GM23248 (cell line): ENCODE measurements around the gene ZHX3. TPM values are rescaled to one million over a fixed set of nuclear protein-coding genes. Genes with fewer than 3 reads are reported as not detected.

ENCODE experiments used
- DNase-seq: peaks from one replicate; pipeline ENCODE4 v3.0.0-alpha.2; 2015
- H2AFZ ChIP-seq: fragments of 200-600 bp; sonication (generic); 2 replicates; pipeline ENCODE4 v1.6.1; 2016; ENCODE audit warnings: antibody characterized with exemption
- H3F3A ChIP-seq: fragments of 200-600 bp; sonication (generic); 2 replicates; pipeline ENCODE4 v1.6.1; 2016; ENCODE audit warnings: mild to moderate bottlenecking, antibody characterized with exemption, mixed run types; ENCODE audit not compliant: insufficient read depth
- H3K27ac ChIP-seq: fragments of 200-600 bp; sonication (generic); 2 replicates; pipeline ENCODE4 v1.5.1; 2016; ENCODE audit warnings: mild to moderate bottlenecking
- H3K27me3 ChIP-seq: fragments of 200-600 bp; sonication (generic); replicated peaks from 2 replicates; pipeline ENCODE4 v1.6.1; 2016; ENCODE audit warnings: mild to moderate bottlenecking; ENCODE audit not compliant: insufficient read depth
- H3K36me3 ChIP-seq: fragments of 200-600 bp; sonication (generic); 2 replicates; pipeline ENCODE4 v1.6.1; 2016; ENCODE audit warnings: low read depth, mild to moderate bottlenecking
- H3K4me1 ChIP-seq: fragments of 200-600 bp; sonication (generic); 2 replicates; pipeline ENCODE4 v1.6.1; 2016; ENCODE audit warnings: mild to moderate bottlenecking; ENCODE audit not compliant: insufficient read depth
- H3K4me2 ChIP-seq: fragments of 200-600 bp; sonication (generic); one replicate; pipeline ENCODE4 v1.6.1; 2016; ENCODE audit warnings: mild to moderate bottlenecking; ENCODE audit not compliant: unreplicated experiment
- H3K4me3 ChIP-seq: fragments of 200-600 bp; sonication (generic); 2 replicates; pipeline ENCODE4 v1.5.1; 2016; ENCODE audit warnings: mild to moderate bottlenecking
- H3K79me2 ChIP-seq: fragments of 200-600 bp; sonication (generic); 2 replicates; pipeline ENCODE4 v1.6.1; 2016; ENCODE audit warnings: mild to moderate bottlenecking; ENCODE audit not compliant: insufficient read depth
- H3K9ac ChIP-seq: fragments of 200-600 bp; sonication (generic); 2 replicates; pipeline ENCODE4 v1.6.1; 2016; ENCODE audit warnings: mild to moderate bottlenecking
- H3K9me2 ChIP-seq: fragments of 200-600 bp; sonication (generic); 2 replicates; pipeline ENCODE4 v1.6.1; 2016; ENCODE audit warnings: mixed run types, mild to moderate bottlenecking, moderate library complexity; ENCODE audit not compliant: insufficient read depth
- H3K9me3 ChIP-seq: fragments of 200-600 bp; sonication (generic); one replicate; pipeline ENCODE4 v1.6.1; 2017; ENCODE audit warnings: low read depth
- H4K20me1 ChIP-seq: fragments of 200-600 bp; sonication (generic); 2 replicates; pipeline ENCODE4 v1.6.0; 2016; ENCODE audit not compliant: insufficient read depth
- EZH2 ChIP-seq: fragments of 200-600 bp; sonication (generic); IDR thresholded peaks from 2 replicates; pipeline ENCODE4 v1.6.1; 2018; ENCODE audit warnings: antibody characterized with exemption, mild to moderate bottlenecking; ENCODE audit not compliant: insufficient read depth, poor library complexity, severe bottlenecking
- EZH2phosphoT487 ChIP-seq: fragments of 200-600 bp; sonication (generic); IDR thresholded peaks from 2 replicates; pipeline ENCODE4 v1.6.1; 2018; ENCODE audit warnings: antibody characterized with exemption, moderate library complexity, mild to moderate bottlenecking, low read depth; ENCODE audit not compliant: insufficient read depth
- WGBS, 2 experiments: methylation state at CpG; one replicate each; pipeline ENCODE4 v1.1.6; 2015 to 2017; ENCODE audit warnings: low lambda C conversion rate in 2 of 2, low coverage in 1 of 2; ENCODE audit errors: missing lambda C conversion rate in 2 of 2; 5-methylcytosine and 5-hydroxymethylcytosine counted together
- in situ Hi-C: fragments of 300-500 bp; cut with MboI; formaldehyde crosslinking; loops from 2 replicates; pipeline ENCODE4 v1.15.0; 2020
- polyA plus RNA-seq: library from polyadenylated mRNA; unstranded; fragments of >200 nt; fragmentation: Nextera tagmentation; extraction: Ambion mirVana; gene quantifications from 2 replicates; pipeline ENCODE4 v1.2.1, GENCODE V29; 2016
- total RNA-seq: library from RNA; depleted of rRNA; stranded (reverse); fragments of >200 nt; shearing (Covaris generic); gene quantifications from 2 replicates; pipeline ENCODE4 v1.2.3, GENCODE V29; 2014

ZHX3 gene
- total and polyA plus RNA-seq, 2 experiments from 2014 or later, result 9.8 to 38.5 TPM

DNA sequence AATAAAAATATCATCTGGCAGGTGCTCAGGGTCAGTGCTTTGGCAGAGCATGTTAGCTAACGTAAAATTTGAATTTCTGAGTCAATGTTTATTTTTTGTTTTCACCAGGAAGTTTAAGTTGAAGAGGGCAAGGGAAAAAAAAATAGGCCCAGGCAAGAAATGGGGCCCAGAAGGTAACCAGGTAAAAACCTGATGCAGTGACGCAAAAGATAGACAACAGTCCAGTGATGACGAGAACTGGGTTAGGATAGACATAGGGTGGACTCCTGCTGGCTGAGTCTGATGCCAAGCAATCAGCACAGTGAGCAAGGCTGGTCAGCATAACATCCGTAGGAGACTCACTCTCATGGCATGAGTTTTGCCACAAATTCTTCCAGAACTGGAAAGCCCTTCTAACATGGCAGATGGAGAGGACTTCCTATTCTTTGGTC is 42.2 kb downstream of the ZHX3 start:
- Histone ChIP-seq H4K20me1 (no peaks in the 10 kb centered on the region), H3K4me1 (peaks cover 27% of the 10 kb centered on the region), H3K4me2 (peak overlapping the region; percentile 45), H3K27me3 (no peaks in the 10 kb centered on the region), H3F3A (peaks cover 52% of the 10 kb centered on the region), H3K4me3 (no peak overlapping the region), H3K9ac (no peak overlapping the region), H3K27ac (peak overlapping the region; percentile 72), H3K9me2 (no peaks in the 10 kb centered on the region; the same call in 1 of the 2 replicates), H3K9me3 (no peaks in the 10 kb centered on the region), H3K79me2 (peaks cover 100% of the 10 kb centered on the region), H3K36me3 (no peaks in the 10 kb centered on the region; the same call in 1 of the 2 replicates), H2AFZ (no peak overlapping the region)
- peak; percentile 94 for DNase-seq
- TF ChIP-seq EZH2phosphoT487 (no peak), EZH2 (no peak)
- WGBS, 2 experiments, result 23 to 24% methylated on average over 4 of the region's 4 CpGs
- in situ Hi-C loops, result no loop called here

DNA sequence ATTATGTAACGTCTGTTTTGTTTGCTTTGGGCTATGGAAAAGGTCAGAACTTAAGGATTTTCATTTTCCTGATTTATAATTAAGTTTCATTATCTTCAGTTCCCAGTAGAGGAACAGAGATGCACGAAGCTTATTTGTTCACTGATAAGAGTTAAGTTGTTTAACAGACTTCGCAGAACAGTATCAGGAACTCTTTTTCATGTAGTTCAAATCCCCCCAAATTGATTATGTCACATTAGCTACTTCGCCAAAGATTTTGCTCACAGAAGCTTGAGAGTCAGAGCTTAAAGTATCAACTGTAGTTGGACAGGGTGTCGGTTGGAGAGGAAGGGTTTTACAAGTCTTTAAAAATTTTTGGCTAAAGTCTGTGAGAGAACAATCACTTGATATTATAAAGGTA is 43.4 kb downstream of the ZHX3 start:
- H3K27ac ChIP-seq, result peak overlapping the region; percentile 72
- in situ Hi-C loops, result no loop called here

DNA sequence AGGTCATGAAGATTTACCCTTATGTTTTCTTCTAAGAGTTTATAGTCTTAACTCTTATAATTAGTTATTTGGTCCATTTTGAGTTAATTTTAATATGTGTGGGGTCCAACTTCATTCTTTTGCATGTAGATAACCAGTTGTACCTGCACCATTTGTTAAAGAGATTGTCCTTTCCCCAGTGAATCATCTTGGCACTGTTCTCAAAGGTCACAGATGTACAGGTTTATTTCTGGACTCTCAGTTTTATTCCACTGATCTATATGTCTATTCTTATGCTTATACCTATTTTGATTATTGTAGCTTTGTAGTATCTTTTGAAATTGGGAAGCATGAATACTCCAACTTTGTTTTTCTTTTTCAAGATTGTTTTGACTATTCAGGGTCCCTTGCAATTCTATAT is 44.1 kb downstream of the ZHX3 start:
- Histone ChIP-seq H3K9me3 (no peaks in the 10 kb centered on the region), H3K4me3 (no peak overlapping the region), H3K36me3 (peaks cover 3% of the 10 kb centered on the region; the same call in 1 of the 2 replicates), H3F3A (peaks cover 53% of the 10 kb centered on the region), H3K27ac (no peak overlapping the region), H3K79me2 (peaks cover 100% of the 10 kb centered on the region), H3K4me2 (no peak overlapping the region), H4K20me1 (no peaks in the 10 kb centered on the region), H3K4me1 (peaks cover 34% of the 10 kb centered on the region), H3K9ac (no peak overlapping the region), H3K27me3 (no peaks in the 10 kb centered on the region), H2AFZ (no peak overlapping the region), H3K9me2 (no peaks in the 10 kb centered on the region; the same call in 1 of the 2 replicates)
- no peak for DNase-seq
- TF ChIP-seq EZH2phosphoT487, result no peak
- TF ChIP-seq EZH2, result no peak
- in situ Hi-C loops, result no loop called here

More for the DNA sequence above, 43.4 kb downstream of the ZHX3 start:
- Histone ChIP-seq H3K4me3 (no peak overlapping the region), H3K27me3 (no peaks in the 10 kb centered on the region), H3K79me2 (peaks cover 100% of the 10 kb centered on the region), H3K9ac (no peak overlapping the region), H3K9me2 (no peaks in the 10 kb centered on the region; the same call in 1 of the 2 replicates), H4K20me1 (no peaks in the 10 kb centered on the region), H3K36me3 (no peaks in the 10 kb centered on the region; the same call in 1 of the 2 replicates), H3K4me2 (no peak overlapping the region), H2AFZ (no peak overlapping the region), H3F3A (peaks cover 50% of the 10 kb centered on the region), H3K4me1 (peaks cover 27% of the 10 kb centered on the region), H3K9me3 (no peaks in the 10 kb centered on the region)
- 78 to 82% methylated on average over 5 of the region's 5 CpGs for WGBS, 2 experiments
- TF ChIP-seq EZH2, result no peak
- no peak for TF ChIP-seq EZH2phosphoT487
- no peak for DNase-seq

DNA sequence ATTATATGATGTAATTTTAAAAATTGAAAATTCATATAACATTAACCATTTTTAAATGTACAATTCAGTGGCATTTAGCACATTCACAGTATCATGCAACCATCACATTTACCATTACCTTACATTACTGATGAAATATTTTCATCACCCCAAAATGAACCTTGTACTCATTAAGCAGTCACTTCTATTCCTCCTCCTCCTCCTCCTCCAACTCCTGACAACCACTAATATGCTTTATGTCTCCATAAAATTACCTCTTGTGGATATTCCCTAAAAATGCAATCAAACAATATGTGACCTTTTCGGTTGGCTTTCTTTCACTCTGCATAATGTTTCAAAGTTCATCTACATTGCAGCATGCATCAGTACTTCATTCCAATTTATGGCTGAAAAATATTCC is 45.2 kb downstream of the ZHX3 start:
- Histone ChIP-seq H4K20me1 (no peaks in the 10 kb centered on the region), H3F3A (peaks cover 53% of the 10 kb centered on the region), H3K4me1 (peaks cover 34% of the 10 kb centered on the region), H3K9ac (no peak overlapping the region), H3K4me3 (no peak overlapping the region), H3K9me3 (no peaks in the 10 kb centered on the region), H3K27ac (no peak overlapping the region), H2AFZ (no peak overlapping the region), H3K79me2 (peaks cover 100% of the 10 kb centered on the region), H3K9me2 (no peaks in the 10 kb centered on the region; the same call in 1 of the 2 replicates), H3K4me2 (no peak overlapping the region), H3K27me3 (no peaks in the 10 kb centered on the region), H3K36me3 (peaks cover 9% of the 10 kb centered on the region; the same call in 1 of the 2 replicates)
- TF ChIP-seq EZH2phosphoT487, result no peak
- TF ChIP-seq EZH2, result no peak
- in situ Hi-C loops, result no loop called here
- WGBS, 2 experiments, result 100% methylated on average over 1 of the region's 1 CpG
- no peak for DNase-seq
